HepG2 (cell line): ENCODE data around the gene SNIP1. TPM values are rescaled to one million over a fixed set of nuclear protein-coding genes. Genes with fewer than 3 reads are reported as not detected.

ENCODE experiments used
- ATAC-seq: fragments of 200-7000 bp; cut with Tn5 transposase; 3 replicates; pipeline ENCODE4 v1.9.1; 2020; ENCODE audit warnings: mild to moderate bottlenecking, moderate library complexity
- BruUV-seq: library from RNA; stranded (reverse); fragments of 400-500 nt; replicated peaks from 2 replicates; lab custom pipeline; 2021; lab: Mats Ljungman, UMichigan
- CTCF ChIA-PET: fragments of 300-600 bp; formaldehyde crosslinking; extraction: SDS; loops from one replicate; lab custom pipeline; 2021; ENCODE audit warnings: low total read pairs, inconsistent platforms, low intra/inter-chr PET ratio; lab: Yijun Ruan, JAX
- POLR2A ChIA-PET: fragments of 350-600 bp; sonication (Branson Sonifier 250); formaldehyde crosslinking; loops from one replicate; lab custom pipeline; 2020; ENCODE audit warnings: antibody characterized with exemption, inconsistent platforms; lab: Yijun Ruan, JAX
- DNase-seq: peaks from one replicate; pipeline ENCODE4 v3.0.0-alpha.2; 2015; ENCODE audit warnings: low spot score
- FAIRE-seq: peaks from 3 replicates; lab custom pipeline; 2011; peaks lifted over from hg19 to GRCh38; lab: Jason Lieb, UNC
- H2AFZ ChIP-seq: one replicate; pipeline ENCODE4 v1.6.1; 2011; ENCODE audit warnings: low read length, inconsistent platforms
- H3K27ac ChIP-seq: fragments of 300-600 bp; 3 replicates; pipeline ENCODE4 v1.8.0; 2011; ENCODE audit warnings: mixed run types, mild to moderate bottlenecking, mixed read lengths, low read length, inconsistent platforms; ENCODE audit not compliant: insufficient read depth; ENCODE audit errors: extremely low read length
- H3K27me3 ChIP-seq, 2 experiments: fragments of 200-600 bp in 1 of 2; 2 replicates in 1 of 2; 3 replicates in 1 of 2; pipeline versions ENCODE4 v1.6.0 to v1.8.0; 2011; ENCODE audit warnings: low read length in 2 of 2, mild to moderate bottlenecking in 2 of 2, moderate library complexity in 2 of 2, inconsistent platforms in 1 of 2; ENCODE audit not compliant: insufficient read depth in 2 of 2, control insufficient read depth in 1 of 2
- H3K36me3 ChIP-seq, 2 experiments: fragments of 200-600 bp in 1 of 2; replicated peaks in 1 of 2; 2 replicates in 1 of 2; 3 replicates in 1 of 2; pipeline versions ENCODE4 v1.5.1 to v1.8.0; 2011; ENCODE audit warnings: low read length in 2 of 2, inconsistent platforms in 1 of 2; ENCODE audit not compliant: insufficient read depth in 2 of 2, control insufficient read depth in 1 of 2
- H3K4me1 ChIP-seq: 2 replicates; pipeline ENCODE4 v1.5.1; 2012; ENCODE audit warnings: low read length, inconsistent platforms; ENCODE audit not compliant: insufficient read depth
- H3K4me2 ChIP-seq: 2 replicates; pipeline ENCODE4 v1.6.0; 2011; ENCODE audit warnings: low read depth, low read length, inconsistent platforms
- H3K4me3 ChIP-seq, 3 experiments: fragments of 200-600 bp in 1 of 3; sonication (generic), shearing (Covaris generic) in 1 of 3; replicated peaks in 1 of 3; 2 replicates each; pipeline ENCODE4 v1.5.1; 2011 to 2016; ENCODE audit warnings: low read length in 3 of 3, inconsistent platforms in 2 of 3, low read depth in 2 of 3, mild to moderate bottlenecking in 2 of 3, control low read depth in 1 of 3, mixed read lengths in 1 of 3; ENCODE audit not compliant: insufficient read depth in 1 of 3
- H3K79me2 ChIP-seq: one replicate; pipeline ENCODE4 v1.6.1; 2011; ENCODE audit warnings: low read length, inconsistent platforms; ENCODE audit not compliant: insufficient read depth
- H3K9ac ChIP-seq: 2 replicates; pipeline ENCODE4 v1.6.0; 2011; ENCODE audit warnings: mild to moderate bottlenecking, low read depth, low read length, inconsistent platforms; ENCODE audit not compliant: insufficient read depth
- H3K9me3 ChIP-seq: 2 replicates; pipeline ENCODE4 v1.5.1; 2012; ENCODE audit warnings: mild to moderate bottlenecking, low read length
- H4K20me1 ChIP-seq: 2 replicates; pipeline ENCODE4 v1.6.0; 2011; ENCODE audit warnings: inconsistent platforms, mild to moderate bottlenecking, low read length, moderate library complexity; ENCODE audit not compliant: insufficient read depth
- IRF2 ChIP-seq: IDR thresholded peaks from 2 replicates; pipeline ENCODE4 v1.6.1; 2018; ENCODE audit warnings: missing genetic modification reagents, missing compliant biosample characterization
- NFKBIZ ChIP-seq: IDR thresholded peaks from 2 replicates; pipeline ENCODE4 v1.6.1; 2018; ENCODE audit warnings: missing genetic modification reagents, missing compliant biosample characterization
- ZBTB20 ChIP-seq: sonication (generic); formaldehyde crosslinking; IDR thresholded peaks from 2 replicates; pipeline ENCODE4 v1.8.1; 2023; ENCODE audit warnings: missing genetic modification reagents, low read depth, mild to moderate bottlenecking, borderline replicate concordance
- ZKSCAN1 ChIP-seq: fragments of 150-350 bp; IDR thresholded peaks from 2 replicates; pipeline ENCODE4 v1.6.1; 2014; ENCODE audit warnings: low read length
- ZNF879 ChIP-seq: sonication (generic); formaldehyde crosslinking; IDR thresholded peaks from 2 replicates; pipeline ENCODE4 v1.8.1; 2023; ENCODE audit warnings: missing genetic modification reagents
- ZSCAN30 ChIP-seq: sonication (generic); formaldehyde crosslinking; IDR thresholded peaks from 2 replicates; pipeline ENCODE4 v1.5.0; 2020; ENCODE audit warnings: mild to moderate bottlenecking, missing genetic modification reagents
- WGBS: methylation state at CpG from one replicate; pipeline ENCODE4 v1.1.6; 2017; ENCODE audit warnings: low lambda C conversion rate; 5-methylcytosine and 5-hydroxymethylcytosine counted together
- in situ Hi-C: cut with HindIII; loops from 2 replicates; pipeline ENCODE4 v1.10.0; 2017; ENCODE audit warnings: low pct_unique_long_range_greater_than_20kb; ENCODE audit not compliant: extremely low pct_ligation_motif_present
- intact Hi-C: fragments of 100-400 bp; cut with micrococcal nuclease; formaldehyde crosslinking; loops from one replicate; pipeline ENCODE4 v1.10.0; 2022; ENCODE audit not compliant: unreplicated experiment
- polyA plus RNA-seq, 8 experiments: library from polyadenylated mRNA; depleted of rRNA in 3 of 8; stranded (reverse) in 7 of 8; unstranded in 1 of 8; fragments of >200 nt; fragmentation: Illumina TruSeq in 4 of 8; extraction: Trizol in 4 of 8; gene quantifications; 2 replicates each; pipeline versions ENCODE4 v1.2.1 to v1.2.3, GENCODE V29; 2011 to 2016; ENCODE audit warnings: low read depth in 4 of 8, missing spikeins in 1 of 8, mixed read lengths in 1 of 8; ENCODE audit not compliant: insufficient read depth in 1 of 8
- total RNA-seq, 5 experiments: library from RNA; depleted of rRNA; stranded (reverse); fragments of >200 nt; fragmentation: Illumina TruSeq; extraction: Trizol; gene quantifications; 2 replicates each; pipeline ENCODE4 v1.2.3, GENCODE V29; 2016; ENCODE audit warnings: low read depth in 1 of 5
- TF ChIP-seq, protein P1 (sequence below): sonication (generic); formaldehyde crosslinking; IDR thresholded peaks from 2 replicates; pipeline ENCODE4 v1.4.0; 2020; ENCODE audit warnings: missing genetic modification reagents
- TF ChIP-seq, protein P2 (sequence below): sonication (generic); IDR thresholded peaks from 2 replicates; pipeline ENCODE4 v1.6.1; 2016; ENCODE audit warnings: low read depth, borderline replicate concordance
- TF ChIP-seq, protein P3 (sequence below): sonication (generic); formaldehyde crosslinking; IDR thresholded peaks from 2 replicates; pipeline ENCODE4 v1.4.0; 2020; ENCODE audit warnings: missing genetic modification reagents
- TF ChIP-seq, protein P4 (sequence below): IDR thresholded peaks from 2 replicates; pipeline ENCODE4 v1.6.1; 2018; ENCODE audit warnings: missing genetic modification reagents, mild to moderate bottlenecking, missing compliant biosample characterization
- TF ChIP-seq, protein P5 (sequence below): sonication (generic); formaldehyde crosslinking; IDR thresholded peaks from 2 replicates; pipeline ENCODE4 v1.9.0; 2022; ENCODE audit warnings: low read depth, missing genetic modification reagents
- TF ChIP-seq, protein P6 (sequence below): sonication (generic); formaldehyde crosslinking; IDR thresholded peaks from 2 replicates; pipeline ENCODE4 v1.8.0; 2022; ENCODE audit warnings: missing genetic modification reagents, mild to moderate bottlenecking, moderate library complexity, borderline replicate concordance

The SNIP1 gene
- total and polyA plus RNA-seq, 2 of the 13 experiments (the other 11 are each of a cell fraction or from before 2014, with no cell fraction given) = 5.5 to 11.2 TPM

DNA sequence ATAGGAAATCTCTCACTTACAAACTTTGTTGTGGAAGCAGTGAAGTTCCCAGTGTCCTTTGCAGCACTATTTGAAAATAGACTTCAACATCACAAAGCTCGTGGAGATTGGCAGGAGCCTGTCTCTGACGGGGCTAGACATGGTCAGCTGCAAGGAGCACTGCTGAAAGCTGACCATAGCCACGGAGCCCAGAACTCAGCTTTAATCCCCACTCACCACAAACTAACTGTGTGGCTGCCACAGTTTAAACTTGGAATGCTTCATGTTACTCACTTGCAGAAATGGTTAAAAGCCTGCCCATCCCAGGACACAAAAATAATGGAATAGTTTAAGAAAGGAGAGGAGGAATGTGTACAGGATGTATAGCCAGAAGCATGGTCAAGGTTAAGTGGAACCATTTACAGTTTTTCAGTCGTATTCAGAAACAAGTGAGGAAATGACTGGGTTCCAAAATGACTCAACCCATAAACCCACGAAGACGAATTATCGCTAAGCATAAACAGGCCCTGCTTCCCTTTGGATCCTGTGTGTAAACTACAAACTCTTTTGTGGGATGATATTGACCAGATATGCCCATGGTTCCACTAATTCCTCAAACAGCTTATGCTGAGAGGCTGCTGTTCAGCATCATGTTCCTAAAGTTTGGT is 20.9 kb upstream of the SNIP1 start:
- H3K27ac ChIP-seq = no peak overlapping the region
- WGBS = 95% methylated on average over 7 of the region's 7 CpGs
- no peak for TF ChIP-seq ZBTB20 (CRISPR knock-in tag)
- TF ChIP-seq, protein P1, sequence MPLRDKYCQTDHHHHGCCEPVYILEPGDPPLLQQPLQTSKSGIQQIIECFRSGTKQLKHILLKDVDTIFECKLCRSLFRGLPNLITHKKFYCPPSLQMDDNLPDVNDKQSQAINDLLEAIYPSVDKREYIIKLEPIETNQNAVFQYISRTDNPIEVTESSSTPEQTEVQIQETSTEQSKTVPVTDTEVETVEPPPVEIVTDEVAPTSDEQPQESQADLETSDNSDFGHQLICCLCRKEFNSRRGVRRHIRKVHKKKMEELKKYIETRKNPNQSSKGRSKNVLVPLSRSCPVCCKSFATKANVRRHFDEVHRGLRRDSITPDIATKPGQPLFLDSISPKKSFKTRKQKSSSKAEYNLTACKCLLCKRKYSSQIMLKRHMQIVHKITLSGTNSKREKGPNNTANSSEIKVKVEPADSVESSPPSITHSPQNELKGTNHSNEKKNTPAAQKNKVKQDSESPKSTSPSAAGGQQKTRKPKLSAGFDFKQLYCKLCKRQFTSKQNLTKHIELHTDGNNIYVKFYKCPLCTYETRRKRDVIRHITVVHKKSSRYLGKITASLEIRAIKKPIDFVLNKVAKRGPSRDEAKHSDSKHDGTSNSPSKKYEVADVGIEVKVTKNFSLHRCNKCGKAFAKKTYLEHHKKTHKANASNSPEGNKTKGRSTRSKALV (CRISPR knock-in tag) = no peak
- TF ChIP-seq, protein P2, sequence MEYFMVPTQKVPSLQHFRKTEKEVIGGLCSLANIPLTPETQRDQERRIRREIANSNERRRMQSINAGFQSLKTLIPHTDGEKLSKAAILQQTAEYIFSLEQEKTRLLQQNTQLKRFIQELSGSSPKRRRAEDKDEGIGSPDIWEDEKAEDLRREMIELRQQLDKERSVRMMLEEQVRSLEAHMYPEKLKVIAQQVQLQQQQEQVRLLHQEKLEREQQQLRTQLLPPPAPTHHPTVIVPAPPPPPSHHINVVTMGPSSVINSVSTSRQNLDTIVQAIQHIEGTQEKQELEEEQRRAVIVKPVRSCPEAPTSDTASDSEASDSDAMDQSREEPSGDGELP = no peak
- TF ChIP-seq, protein P3, sequence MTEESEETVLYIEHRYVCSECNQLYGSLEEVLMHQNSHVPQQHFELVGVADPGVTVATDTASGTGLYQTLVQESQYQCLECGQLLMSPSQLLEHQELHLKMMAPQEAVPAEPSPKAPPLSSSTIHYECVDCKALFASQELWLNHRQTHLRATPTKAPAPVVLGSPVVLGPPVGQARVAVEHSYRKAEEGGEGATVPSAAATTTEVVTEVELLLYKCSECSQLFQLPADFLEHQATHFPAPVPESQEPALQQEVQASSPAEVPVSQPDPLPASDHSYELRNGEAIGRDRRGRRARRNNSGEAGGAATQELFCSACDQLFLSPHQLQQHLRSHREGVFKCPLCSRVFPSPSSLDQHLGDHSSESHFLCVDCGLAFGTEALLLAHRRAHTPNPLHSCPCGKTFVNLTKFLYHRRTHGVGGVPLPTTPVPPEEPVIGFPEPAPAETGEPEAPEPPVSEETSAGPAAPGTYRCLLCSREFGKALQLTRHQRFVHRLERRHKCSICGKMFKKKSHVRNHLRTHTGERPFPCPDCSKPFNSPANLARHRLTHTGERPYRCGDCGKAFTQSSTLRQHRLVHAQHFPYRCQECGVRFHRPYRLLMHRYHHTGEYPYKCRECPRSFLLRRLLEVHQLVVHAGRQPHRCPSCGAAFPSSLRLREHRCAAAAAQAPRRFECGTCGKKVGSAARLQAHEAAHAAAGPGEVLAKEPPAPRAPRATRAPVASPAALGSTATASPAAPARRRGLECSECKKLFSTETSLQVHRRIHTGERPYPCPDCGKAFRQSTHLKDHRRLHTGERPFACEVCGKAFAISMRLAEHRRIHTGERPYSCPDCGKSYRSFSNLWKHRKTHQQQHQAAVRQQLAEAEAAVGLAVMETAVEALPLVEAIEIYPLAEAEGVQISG = no peak
- TF ChIP-seq, protein P4, sequence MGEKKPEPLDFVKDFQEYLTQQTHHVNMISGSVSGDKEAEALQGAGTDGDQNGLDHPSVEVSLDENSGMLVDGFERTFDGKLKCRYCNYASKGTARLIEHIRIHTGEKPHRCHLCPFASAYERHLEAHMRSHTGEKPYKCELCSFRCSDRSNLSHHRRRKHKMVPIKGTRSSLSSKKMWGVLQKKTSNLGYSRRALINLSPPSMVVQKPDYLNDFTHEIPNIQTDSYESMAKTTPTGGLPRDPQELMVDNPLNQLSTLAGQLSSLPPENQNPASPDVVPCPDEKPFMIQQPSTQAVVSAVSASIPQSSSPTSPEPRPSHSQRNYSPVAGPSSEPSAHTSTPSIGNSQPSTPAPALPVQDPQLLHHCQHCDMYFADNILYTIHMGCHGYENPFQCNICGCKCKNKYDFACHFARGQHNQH (CRISPR knock-in tag) = no peak
- no peak for TF ChIP-seq NFKBIZ (CRISPR knock-in tag)
- TF ChIP-seq, protein P5, sequence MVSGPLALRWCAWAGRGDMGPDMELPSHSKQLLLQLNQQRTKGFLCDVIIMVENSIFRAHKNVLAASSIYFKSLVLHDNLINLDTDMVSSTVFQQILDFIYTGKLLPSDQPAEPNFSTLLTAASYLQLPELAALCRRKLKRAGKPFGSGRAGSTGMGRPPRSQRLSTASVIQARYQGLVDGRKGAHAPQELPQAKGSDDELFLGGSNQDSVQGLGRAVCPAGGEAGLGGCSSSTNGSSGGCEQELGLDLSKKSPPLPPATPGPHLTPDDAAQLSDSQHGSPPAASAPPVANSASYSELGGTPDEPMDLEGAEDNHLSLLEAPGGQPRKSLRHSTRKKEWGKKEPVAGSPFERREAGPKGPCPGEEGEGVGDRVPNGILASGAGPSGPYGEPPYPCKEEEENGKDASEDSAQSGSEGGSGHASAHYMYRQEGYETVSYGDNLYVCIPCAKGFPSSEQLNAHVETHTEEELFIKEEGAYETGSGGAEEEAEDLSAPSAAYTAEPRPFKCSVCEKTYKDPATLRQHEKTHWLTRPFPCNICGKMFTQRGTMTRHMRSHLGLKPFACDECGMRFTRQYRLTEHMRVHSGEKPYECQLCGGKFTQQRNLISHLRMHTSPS = no peak
- TF ChIP-seq ZNF879 = no peak
- TF ChIP-seq ZKSCAN1 = no peak
- no peak for TF ChIP-seq ZSCAN30 (CRISPR knock-in tag)
- TF ChIP-seq, protein P6, sequence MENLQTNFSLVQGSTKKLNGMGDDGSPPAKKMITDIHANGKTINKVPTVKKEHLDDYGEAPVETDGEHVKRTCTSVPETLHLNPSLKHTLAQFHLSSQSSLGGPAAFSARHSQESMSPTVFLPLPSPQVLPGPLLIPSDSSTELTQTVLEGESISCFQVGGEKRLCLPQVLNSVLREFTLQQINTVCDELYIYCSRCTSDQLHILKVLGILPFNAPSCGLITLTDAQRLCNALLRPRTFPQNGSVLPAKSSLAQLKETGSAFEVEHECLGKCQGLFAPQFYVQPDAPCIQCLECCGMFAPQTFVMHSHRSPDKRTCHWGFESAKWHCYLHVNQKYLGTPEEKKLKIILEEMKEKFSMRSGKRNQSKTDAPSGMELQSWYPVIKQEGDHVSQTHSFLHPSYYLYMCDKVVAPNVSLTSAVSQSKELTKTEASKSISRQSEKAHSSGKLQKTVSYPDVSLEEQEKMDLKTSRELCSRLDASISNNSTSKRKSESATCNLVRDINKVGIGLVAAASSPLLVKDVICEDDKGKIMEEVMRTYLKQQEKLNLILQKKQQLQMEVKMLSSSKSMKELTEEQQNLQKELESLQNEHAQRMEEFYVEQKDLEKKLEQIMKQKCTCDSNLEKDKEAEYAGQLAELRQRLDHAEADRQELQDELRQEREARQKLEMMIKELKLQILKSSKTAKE (CRISPR knock-in tag) = no peak
- no peak for TF ChIP-seq IRF2 (CRISPR knock-in tag)

More for the DNA sequence above, 20.9 kb upstream of the SNIP1 start:
- POLR2A ChIA-PET = no interaction called here
- DNase-seq = no peak
- no peak overlapping the region for H3K9ac ChIP-seq
- intact Hi-C loops = no loop called here
- ATAC-seq = no peak
- no peaks in the 10 kb centered on the region for H3K4me1 ChIP-seq
- no peak overlapping the region for H3K4me2 ChIP-seq
- H3K4me3 ChIP-seq = no peak overlapping the region
- no peaks in the 10 kb centered on the region for H3K27me3 ChIP-seq
- H3K36me3 ChIP-seq = peaks cover 42 to 89% of the 10 kb centered on the region in 2 experiments
- no peak for FAIRE-seq
- in situ Hi-C loops = no loop called here
- no peak overlapping the region for H2AFZ ChIP-seq
- H4K20me1 ChIP-seq = no peaks in the 10 kb centered on the region
- H3K79me2 ChIP-seq = no peaks in the 10 kb centered on the region
- CTCF ChIA-PET = no interaction called here
- BruUV-seq = no TSS peak
- no peaks in the 10 kb centered on the region for H3K9me3 ChIP-seq
